GDM1 (cell line): ENCODE measurements around the gene TTC38.
"Not testable (repeated sequence)": the region's sequence is repeated elsewhere in the genome, so short reads cannot be mapped to it uniquely, and the experiment has no call there.

Experiments used
- DNase-seq: peaks from one replicate; lab custom pipeline; 2025; lab: John Stamatoyannopoulos, UW

TTC38 gene

DNA sequence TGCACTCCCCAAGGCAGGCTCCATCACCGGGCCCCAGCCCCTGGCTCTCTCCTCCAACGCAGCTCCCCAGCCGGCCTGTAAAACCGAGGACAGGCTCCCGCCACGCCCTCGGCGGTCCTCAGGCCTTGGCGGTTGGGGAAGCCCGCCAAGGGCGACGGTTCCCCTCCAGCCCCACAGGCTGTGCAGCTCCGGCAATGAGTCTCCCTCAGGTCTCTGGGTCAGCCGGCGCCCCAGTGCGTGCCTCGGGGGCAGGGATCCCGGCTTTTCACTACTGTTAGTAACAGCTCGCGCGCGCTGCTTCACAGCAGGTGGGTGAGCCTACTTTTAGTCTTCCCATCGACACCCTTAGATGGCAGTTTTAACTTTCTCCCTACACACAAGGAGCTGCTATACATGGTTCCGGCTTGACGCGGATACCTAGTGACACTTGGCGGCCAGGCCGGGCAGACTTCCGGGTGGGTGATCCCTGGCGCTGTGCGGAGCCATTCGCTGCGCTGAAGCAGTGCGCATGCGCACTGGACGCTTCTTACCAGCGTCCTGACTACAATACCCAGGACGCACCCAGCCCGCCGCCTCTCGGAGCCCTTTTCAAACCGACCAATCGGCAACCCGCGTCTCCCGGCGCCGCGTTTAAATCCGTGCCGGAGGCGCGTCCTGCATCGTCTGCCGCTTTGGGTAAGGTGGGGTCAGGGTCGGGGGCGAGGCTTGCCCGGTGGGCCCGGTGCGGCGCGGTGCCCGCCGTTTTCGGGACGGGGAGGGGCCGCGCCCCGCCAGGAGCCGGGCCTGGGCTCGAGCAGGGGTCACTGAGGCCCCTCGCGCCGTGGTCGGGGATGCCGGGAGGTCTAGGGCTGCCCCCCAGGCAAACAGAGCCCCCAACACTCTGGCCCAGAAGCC lies 28.7 kb downstream of the TTC38 start, which contains the start of gene GTSE1:
GTSE1 (plus strand) TSS at position 614 of the 894 bp plus-strand sequence. CDS start 531 bp downstream, outside the sequence.
- DNase-seq = peak; percentile 97

- no peak for DNase-seq
Observed at GRCh38 chr22:46297151-46297812, 29.5 kb downstream of the TTC38 start.

DNA sequence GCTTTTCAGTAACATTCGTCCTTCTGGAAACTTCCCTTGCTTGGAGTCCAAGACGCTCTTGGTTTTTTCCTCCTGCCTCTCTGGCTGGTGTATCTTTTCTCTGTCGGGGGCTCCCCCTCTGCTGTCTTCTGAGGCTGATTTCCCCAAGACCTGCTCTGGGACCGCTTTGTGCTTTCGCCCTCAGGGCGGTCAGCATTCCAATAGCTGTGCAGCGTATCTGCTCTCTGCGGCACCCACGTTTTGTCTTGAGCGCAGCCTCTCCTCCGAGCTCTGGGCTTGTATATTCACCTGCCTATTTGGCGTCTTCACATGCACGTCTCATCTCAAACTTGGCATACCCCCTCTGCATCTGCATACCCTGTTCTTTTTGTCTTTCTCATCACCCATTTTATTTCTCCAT lies 31.3 kb downstream of the TTC38 start:
- no peak for DNase-seq

GRCh38 chr22:46300491-46300890 lies 32.7 kb downstream of the TTC38 start:
- DNase-seq = no peak

DNA sequence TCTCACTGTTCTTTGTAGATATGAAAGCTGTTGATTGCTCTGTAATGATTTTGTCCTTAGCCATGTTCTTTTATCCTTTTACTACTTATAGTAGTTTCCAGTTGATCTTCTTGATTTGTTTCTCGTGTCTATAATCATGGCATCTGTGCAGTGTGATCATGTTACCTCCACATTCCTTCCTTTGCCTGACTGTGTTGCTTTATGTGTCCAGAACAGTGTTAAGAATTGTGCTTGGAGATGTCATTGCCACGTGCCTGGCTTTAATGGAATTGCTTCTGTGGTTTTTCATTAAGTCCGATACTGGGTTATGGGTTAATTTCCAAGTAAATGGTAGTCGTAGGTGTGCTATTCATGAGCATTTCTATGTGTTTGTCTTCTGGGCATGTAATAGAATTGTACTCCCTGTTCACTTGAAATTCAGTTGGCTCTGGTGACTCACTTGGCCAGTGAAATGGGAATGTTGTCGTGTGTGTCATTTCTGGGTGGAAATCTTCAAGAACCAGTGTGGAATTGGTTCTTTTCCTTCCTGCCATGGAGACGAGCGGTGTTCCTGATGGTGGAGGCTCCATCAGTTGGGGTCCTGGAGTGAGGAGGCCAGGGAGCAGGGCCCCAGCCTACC lies 35.6 kb downstream of the TTC38 start:
- no peak for DNase-seq

DNA sequence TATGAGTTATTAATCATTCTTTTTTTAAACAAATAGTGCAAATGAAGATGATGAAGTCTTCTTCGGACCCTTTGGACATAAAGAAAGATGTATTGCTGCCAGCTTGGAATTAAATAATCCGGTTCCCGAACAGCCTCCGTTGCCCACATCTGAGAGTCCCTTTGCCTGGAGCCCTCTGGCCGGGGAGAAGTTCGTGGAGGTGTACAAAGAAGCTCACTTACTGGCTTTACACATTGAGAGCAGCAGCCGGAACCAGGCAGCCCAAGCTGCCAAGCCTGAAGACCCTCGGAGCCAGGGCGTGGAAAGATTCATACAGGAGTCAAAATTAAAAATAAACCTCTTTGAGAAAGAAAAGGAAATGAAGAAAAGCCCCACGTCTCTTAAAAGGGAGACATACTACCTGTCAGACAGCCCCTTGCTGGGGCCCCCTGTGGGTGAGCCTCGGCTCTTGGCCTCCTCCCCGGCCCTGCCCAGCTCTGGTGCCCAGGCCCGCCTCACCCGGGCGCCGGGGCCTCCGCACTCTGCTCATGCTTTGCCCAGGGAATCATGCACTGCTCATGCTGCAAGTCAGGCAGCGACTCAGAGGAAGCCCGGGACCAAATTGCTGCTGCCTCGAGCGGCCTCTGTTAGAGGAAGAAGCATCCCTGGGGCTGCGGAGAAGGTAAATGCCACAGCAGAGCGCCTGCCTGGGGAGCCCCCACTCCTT lies 40.6 kb downstream of the TTC38 start:
- no peak for DNase-seq

GRCh38 chr22:46309526-46310085 lies 41.8 kb downstream of the TTC38 start:
- no peak for DNase-seq

- DNase-seq = no peak
Observed at GRCh38 chr22:46312056-46312455, 44.2 kb downstream of the TTC38 start.

GRCh38 chr22:46312848-46313247 lies 45.0 kb downstream of the TTC38 start:
- not testable (repeated sequence) for DNase-seq

GRCh38 chr22:46315976-46316375 lies 48.2 kb downstream of the TTC38 start:
- no peak for DNase-seq

GRCh38 chr22:46317646-46318045 lies 49.8 kb downstream of the TTC38 start:
- no peak for DNase-seq

- no peak for DNase-seq
Observed at GRCh38 chr22:46318576-46318975, 50.8 kb downstream of the TTC38 start.

GRCh38 chr22:46319319-46319718 lies 51.5 kb downstream of the TTC38 start:
- no peak for DNase-seq

DNA sequence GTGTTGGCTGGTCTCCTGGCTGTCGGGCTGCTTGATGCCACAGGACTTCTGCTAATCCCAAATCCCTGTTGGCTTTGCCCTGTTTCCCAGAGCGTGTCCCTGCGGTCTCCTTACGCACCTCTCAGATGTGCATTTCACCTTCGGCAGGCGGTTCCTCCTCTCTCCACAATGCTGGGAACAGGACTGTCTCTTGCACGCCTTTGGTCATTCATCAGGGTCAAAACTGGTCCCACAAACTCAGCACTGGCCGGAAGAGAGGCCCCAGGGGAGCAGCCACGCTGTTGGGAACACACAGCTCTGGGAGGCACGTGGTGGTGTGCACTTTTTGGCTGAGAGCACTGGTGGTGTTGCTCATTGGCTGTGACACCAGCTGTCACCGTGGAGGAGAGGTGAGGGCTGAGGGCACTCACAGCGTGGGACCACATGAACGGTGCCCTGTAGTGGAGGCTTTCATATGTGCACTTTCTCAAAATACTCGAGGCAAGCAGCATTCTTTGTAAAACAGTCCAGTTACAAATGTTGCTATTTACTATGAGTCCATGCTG lies 52.4 kb downstream of the TTC38 start:
- no peak for DNase-seq

GRCh38 chr22:46320716-46321386 lies 53.0 kb downstream of the TTC38 start:
- DNase-seq = no peak

GRCh38 chr22:46322711-46323110 lies 54.9 kb downstream of the TTC38 start:
- no peak for DNase-seq

DNA sequence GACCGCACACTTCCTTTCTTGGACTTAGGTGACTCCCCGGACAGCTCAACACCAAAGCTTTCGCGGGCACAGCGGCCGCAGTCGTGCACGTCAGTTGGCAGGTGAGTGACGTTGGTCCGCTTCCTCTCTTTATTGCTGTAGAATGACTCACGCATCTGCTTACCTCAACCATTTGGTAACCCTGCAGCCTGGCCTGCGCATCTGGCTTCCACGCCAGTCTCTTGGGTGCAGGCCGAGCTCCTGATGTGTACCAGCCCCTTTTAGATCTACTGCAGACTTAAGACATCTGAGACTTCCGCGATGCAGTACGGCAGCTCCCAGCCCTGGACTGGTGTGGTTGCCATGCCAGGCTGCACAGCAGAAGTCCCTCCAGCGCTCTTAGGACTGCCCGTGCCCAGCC lies 55.4 kb downstream of the TTC38 start:
- no peak for DNase-seq

DNA sequence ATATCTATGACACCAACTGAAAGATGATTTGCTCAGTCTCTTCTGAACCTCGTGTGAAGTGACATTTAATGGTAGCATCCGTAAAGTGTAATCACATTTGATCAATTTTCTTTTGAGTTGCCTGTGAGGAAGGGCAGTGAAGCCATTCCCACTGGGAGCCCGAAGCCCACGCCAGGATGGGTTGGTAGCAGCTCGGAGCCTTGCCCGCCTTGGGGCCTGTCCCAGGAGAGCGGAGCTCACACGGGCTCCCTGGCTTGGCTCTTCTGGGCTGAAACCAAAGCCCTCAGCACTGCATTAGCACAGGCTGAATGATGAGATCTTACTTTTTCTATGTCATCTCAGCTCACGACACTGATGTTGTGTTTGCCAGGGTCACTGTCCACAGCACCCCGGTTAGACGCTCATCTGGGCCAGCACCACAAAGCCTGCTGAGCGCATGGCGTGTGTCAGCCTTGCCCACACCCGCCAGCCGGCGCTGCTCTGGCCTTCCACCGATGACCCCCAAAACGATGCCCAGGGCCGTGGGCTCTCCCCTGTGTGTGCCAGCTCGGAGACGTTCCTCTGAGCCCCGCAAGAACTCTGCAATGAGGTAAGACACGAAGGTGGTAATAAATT lies 58.4 kb downstream of the TTC38 start:
- no peak for DNase-seq

DNA sequence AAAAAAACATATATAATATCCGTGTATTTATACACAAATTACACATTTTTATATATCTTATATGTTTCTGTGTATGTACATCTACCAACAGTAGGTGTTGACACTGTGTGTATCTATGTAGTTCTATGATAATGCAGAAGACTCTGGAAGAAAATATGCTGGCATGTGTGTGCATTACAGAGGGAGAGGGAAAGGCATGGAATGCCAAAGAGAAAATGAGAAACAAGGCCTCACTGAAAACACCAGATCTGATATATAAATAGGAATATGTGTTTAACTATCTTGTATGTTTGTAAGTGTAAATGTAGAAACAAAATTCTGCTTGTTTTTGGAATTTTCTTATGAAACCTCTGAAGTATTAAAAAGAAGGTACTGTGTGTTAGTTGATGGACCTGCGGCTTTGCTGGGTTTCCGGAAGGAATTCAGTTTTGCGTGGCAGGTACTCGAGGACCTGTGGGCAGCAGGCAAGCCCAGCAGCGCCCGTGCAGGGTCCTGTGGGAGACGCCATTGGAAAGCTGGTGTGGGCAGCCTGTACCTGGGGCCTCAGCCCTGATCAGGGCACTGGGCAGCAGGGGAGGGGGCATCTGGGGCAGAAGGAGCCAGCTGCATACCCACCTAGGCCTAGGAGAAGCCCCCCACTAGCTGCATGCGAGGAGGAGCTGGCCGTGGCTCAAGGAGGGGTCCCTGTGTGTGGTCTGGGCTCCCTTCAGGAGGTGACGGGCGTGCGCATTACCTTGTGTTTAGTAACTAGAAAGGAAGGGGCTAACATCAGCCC lies 60.1 kb downstream of the TTC38 start:
- DNase-seq = no peak

- no peak for DNase-seq
Observed at GRCh38 chr22:46328797-46329196, 61.0 kb downstream of the TTC38 start.
